Mucosa of rectum (tissue), 2 donors: ENCODE data around the gene IRF7.

Experiments used
- H3K27ac ChIP-seq, 2 donors: one replicate each; pipeline ENCODE4 v1.7.0; 2013; ENCODE audit warnings: inconsistent platforms in 2 of 2, low read depth in 2 of 2, low read length in 2 of 2
- H3K27me3 ChIP-seq, 2 donors: one replicate each; pipeline ENCODE4 v1.7.0; 2013; ENCODE audit warnings: low read length in 2 of 2; ENCODE audit not compliant: control insufficient read depth in 2 of 2, insufficient read depth in 2 of 2
- H3K36me3 ChIP-seq, 2 donors: one replicate each; pipeline ENCODE4 v1.7.0; 2013; ENCODE audit warnings: low read length in 2 of 2; ENCODE audit not compliant: control insufficient read depth in 2 of 2, insufficient read depth in 2 of 2
- H3K4me1 ChIP-seq, 2 donors: one replicate each; pipeline ENCODE4 v1.7.0; 2013; ENCODE audit warnings: low read length in 2 of 2, mild to moderate bottlenecking in 1 of 2; ENCODE audit not compliant: control insufficient read depth in 2 of 2, insufficient read depth in 2 of 2
- H3K4me3 ChIP-seq, 2 donors: one replicate each; pipeline ENCODE4 v1.7.0; 2013; ENCODE audit warnings: low read length in 2 of 2
- H3K9ac ChIP-seq, 2 donors: one replicate each; pipeline ENCODE4 v1.7.0; 2013; ENCODE audit warnings: low read length in 2 of 2, low read depth in 1 of 2, mild to moderate bottlenecking in 1 of 2
- H3K9me3 ChIP-seq, 2 donors: one replicate each; pipeline ENCODE4 v1.7.0; 2013; ENCODE audit warnings: low read length in 2 of 2; ENCODE audit not compliant: control insufficient read depth in 2 of 2
- donor health status: healthy.
- donor health status: Normal muscosa, but diverticular disease.

Gene IRF7

DNA sequence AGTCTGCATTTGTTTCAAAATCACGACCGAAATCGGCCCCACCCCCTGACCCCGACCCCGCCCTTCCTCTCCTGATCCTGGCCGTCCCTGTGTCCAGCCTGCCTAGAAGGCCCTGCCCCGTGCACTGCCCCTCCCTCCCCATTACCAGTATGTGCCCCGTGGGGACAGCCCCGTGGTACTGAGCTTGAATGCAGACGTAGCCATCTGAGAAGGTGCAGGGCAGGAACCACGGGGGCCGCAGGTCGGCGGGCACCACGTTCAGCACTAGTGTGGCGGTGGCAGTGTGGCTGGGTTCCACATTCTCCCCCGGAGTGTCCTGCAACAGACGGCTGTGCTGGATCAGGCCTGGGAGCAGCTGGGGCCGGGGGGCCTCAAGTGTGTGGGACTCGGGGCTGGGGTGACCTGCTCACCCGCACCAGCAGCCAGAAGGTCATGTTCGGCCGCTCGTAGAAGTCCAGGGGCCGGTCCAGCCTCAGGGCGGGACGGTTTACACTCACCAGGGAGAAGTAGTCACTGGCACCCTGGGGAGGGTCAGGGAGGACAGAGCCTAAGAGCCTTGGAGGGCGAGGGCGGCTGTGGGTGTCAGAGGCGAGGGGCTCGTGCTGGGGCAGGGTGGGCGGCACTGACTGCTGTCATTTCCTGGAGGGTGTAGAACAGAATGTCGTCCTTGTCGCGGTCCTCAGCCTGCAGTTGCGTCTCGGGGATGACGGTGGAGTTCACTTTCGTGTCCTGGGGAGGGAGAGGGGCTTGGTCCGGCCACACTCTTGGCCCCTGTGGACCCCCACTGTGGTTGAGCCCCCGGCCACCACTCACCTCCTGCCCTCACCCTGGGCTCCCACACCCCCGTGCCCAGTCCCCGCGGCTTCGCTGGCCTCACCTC lies 5.4 kb upstream of the IRF7 start:
- peaks cover 11 to 15% of the 10 kb centered on the region in 2 donors for H3K4me1 ChIP-seq
- peaks cover 0 to 4% of the 10 kb centered on the region in 2 donors for H3K27me3 ChIP-seq
- H3K27ac ChIP-seq = no peak overlapping the region
- H3K9ac ChIP-seq = no peak overlapping the region
- no peak overlapping the region for H3K4me3 ChIP-seq
- no peaks in the 10 kb centered on the region for H3K9me3 ChIP-seq
- peaks cover 5 to 7% of the 10 kb centered on the region in 2 donors for H3K36me3 ChIP-seq

DNA sequence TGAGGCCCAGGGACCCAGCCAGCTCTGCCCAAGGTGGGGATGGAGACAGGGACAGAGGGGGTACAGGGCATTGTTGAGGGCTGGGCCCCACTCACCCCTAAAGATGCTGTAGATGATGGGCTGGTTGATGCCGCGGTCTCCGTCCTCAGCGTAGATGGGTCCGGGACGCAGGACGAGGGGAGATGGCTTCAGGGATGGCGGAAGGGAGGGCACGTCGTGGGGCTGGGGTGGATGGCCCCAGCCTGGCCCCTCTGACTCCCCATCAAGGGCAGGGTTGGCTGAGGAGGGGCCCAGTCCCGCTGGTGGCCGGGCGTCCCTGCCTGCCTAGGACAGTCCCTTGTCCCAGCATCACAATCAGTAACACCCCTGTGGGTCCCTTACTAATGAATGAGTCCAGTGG lies 4.5 kb upstream of the IRF7 start:
- H3K27me3 ChIP-seq = peaks cover 0 to 1% of the 10 kb centered on the region in 2 donors
- H3K9ac ChIP-seq = no peak overlapping the region
- H3K36me3 ChIP-seq = peaks cover 5 to 7% of the 10 kb centered on the region in 2 donors
- no peak overlapping the region for H3K4me3 ChIP-seq
- no peaks in the 10 kb centered on the region for H3K9me3 ChIP-seq
- H3K27ac ChIP-seq = no peak overlapping the region
- H3K4me1 ChIP-seq = peaks cover 10 to 13% of the 10 kb centered on the region in 2 donors

DNA sequence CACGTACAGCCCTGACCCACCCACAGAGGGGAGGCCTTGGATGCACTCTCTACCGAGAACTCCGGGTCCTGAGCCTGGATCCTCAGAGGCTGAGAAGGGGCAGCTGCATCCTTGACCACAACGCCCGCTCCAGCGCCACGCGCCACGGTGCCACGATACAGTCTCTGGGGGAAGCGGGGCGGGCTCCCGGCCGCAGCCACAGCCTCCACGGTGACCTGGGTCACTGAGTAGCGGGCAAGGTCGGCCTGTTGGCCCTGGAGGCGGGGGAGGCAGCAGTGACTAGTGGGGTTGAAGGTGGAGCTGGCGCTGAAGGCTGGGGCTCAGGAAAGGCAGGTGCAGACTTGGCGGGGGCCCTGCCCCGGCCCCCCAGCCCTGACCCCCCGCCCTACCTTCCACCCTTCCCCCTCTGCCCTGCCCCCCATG lies 3.9 kb upstream of the IRF7 start:
- peaks cover 16 to 17% of the 10 kb centered on the region in 2 donors for H3K4me1 ChIP-seq
- H3K27me3 ChIP-seq = peaks cover 0 to 1% of the 10 kb centered on the region in 2 donors
- H3K4me3 ChIP-seq = no peak overlapping the region
- no peaks in the 10 kb centered on the region for H3K9me3 ChIP-seq
- peaks cover 5 to 7% of the 10 kb centered on the region in 2 donors for H3K36me3 ChIP-seq
- H3K9ac ChIP-seq = no peak overlapping the region
- no peak overlapping the region for H3K27ac ChIP-seq

DNA sequence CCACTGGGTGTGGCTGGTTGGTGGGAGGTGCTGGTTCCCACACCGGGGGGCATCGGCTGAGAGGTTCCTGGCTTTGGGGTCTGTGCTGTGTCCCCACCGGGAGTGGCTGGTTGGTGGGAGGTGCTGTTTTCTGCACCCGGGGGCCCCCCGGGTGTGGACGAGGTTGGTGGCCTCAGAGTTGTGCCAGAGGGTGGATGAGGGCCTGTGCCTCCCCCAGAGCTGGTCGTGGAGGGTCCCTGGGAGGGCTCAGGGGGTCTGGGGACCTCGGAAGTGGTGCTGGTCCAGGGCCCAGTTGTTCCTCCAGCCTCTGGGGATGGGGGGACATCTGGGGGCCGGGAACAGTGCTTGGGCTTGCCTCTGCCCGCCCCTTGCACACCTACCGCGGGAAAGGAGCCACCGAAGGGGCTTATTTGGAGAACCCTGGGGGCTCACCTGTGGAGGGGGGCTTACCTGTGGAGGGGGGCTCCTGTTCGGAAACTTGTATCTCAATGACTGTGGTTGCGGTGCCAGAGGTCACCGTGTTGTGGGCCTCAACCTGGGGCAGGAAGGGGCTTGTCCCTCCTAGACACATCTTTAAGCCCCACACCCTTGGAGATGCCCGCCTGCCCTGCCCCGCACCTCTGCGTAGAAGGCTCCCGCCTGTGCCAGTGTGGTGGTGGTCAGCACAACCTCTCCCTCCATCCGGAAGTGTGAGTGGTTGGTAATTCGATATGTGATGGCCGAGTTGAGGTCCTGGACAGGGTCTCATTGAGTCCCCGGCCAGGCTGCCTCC lies 3.3 kb upstream of the IRF7 start:
- no peak overlapping the region for H3K4me3 ChIP-seq
- peaks cover 19 to 22% of the 10 kb centered on the region in 2 donors for H3K4me1 ChIP-seq
- no peaks in the 10 kb centered on the region for H3K9me3 ChIP-seq
- no peak overlapping the region for H3K27ac ChIP-seq
- H3K9ac ChIP-seq = no peak overlapping the region
- peaks cover 0 to 1% of the 10 kb centered on the region in 2 donors for H3K27me3 ChIP-seq
- H3K36me3 ChIP-seq = peaks cover 5 to 7% of the 10 kb centered on the region in 2 donors

DNA sequence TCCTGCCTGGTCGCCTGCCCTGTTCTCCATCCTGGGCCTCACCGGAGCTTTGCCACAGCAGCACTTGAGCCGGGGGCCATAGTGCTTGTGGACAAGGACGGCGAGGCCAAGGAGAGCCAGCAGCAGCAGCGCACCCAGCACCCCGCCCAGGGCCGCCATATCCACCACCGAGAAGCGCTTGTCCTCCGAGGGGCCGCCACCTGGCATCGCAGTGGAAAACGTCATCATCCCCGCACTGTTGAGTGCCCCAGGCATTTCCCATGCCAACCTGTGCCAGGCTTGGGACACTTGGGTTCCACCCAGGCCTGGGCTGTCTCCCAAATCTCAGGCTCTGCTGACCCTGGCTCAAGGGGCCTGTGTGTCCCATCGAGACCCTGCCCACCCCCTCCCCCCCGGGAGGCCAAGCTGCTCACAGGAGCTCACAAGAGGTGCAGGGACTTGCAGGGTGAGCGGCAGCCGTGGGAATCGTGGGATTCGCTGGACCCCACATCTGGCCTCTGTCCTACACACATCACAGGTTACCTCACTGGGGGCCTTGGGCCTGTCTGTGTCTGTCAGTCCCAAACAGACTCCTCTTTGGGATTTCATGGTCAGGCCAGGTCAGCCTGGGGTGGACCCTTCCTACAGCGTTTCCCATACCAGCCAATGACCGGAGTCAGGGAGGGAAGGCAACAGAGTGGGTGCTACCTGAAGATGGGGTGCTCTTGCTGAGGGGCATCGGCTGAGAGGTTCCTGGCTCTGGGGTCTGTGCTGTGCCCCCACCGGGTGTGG lies 2.3 kb upstream of the IRF7 start:
- H3K36me3 ChIP-seq = peaks cover 5 to 9% of the 10 kb centered on the region in 2 donors
- H3K27ac ChIP-seq = no peak overlapping the region
- peaks cover 23 to 28% of the 10 kb centered on the region in 2 donors for H3K4me1 ChIP-seq

DNA sequence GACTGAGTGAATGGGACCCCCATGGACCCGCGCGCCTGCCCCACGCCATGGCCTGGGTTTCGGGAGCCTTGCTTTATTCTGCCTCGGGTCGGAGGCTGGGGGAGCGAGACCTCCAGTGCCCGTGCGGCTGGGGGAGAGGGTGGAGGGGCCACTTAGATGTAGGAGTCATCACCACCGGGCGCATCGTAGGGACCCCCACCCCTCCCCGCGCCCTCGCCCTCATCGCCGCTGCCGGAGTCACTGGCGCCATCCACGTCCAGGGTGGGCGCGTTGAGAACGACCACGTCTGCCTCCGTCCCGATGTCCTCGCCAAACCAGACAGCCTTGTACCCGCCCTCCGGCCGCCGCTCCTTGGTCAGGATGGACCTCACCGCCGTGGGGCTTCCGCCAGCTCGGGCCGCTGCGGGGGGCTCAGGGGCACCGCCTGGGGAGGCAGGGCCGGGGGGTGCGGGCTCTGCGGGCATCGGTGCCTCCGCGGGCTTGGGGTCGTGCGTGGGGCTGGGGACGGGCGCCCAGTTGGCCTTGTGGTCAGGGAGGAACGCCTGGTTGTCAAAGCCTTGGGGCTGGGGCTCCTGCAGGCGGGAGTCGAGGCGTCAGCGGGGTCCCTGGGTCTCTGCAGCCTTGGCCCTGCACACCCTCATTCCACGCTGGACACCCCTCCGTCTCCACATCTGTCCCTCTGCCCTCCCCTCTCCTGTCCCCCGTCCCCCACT lies 1.6 kb upstream of the IRF7 start:
- H3K27me3 ChIP-seq = no peaks in the 10 kb centered on the region
- no peak overlapping the region for H3K4me3 ChIP-seq
- no peak overlapping the region for H3K27ac ChIP-seq
- no peak overlapping the region for H3K9ac ChIP-seq
- no peaks in the 10 kb centered on the region for H3K9me3 ChIP-seq
- H3K4me1 ChIP-seq = peaks cover 31 to 35% of the 10 kb centered on the region in 2 donors
- H3K36me3 ChIP-seq = peaks cover 10 to 16% of the 10 kb centered on the region in 2 donors

More for the DNA sequence above, 2.3 kb upstream of the IRF7 start:
- no peaks in the 10 kb centered on the region for H3K9me3 ChIP-seq
- no peak overlapping the region for H3K9ac ChIP-seq
- no peak overlapping the region for H3K4me3 ChIP-seq
- no peaks in the 10 kb centered on the region for H3K27me3 ChIP-seq

DNA sequence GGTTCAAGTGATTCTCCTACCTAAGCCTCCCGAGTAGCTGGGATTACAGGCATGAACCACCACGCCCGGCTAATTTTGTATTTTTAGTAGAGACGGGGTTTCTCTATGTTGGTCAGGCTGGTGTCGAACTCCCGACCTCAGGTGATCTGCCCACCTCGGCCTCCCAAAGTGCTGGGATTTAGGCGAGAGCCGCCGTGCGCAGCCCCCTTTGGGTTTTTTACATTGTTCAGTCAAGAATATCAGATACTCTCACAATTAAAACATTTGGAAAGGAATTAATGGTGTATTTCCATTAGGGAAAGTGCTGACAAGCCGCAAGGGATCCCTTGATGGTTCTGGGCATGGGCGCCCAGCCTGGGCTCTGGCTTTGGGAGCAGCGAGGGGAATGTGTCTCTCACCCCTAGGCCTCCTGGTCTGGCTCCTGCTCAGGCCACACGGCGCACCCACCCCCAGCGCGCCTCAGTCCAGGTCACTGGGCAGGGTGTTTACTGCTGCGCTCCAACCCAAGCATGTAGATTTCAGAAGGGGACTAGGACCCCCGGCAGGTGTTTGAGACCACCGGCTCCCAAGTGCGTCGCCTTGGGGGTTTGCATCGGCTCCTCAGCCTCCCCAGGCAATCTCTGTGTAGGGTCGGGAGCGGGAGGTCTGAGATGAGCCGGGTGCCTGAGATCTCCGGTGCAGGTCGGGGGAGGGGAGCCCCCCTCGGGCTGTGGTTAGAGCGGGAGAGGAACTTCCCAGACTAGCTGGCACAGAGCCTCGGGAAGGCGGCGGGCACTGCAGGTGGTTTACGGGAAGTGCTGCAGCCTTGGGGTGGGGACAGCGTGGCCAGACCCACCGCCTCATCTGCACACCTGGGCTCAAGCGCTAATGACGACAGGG lies 809 bp upstream of the IRF7 start:
- no peaks in the 10 kb centered on the region for H3K27me3 ChIP-seq
- H3K4me3 ChIP-seq = peak overlapping the region; percentile 80 to 88
- peaks cover 35 to 37% of the 10 kb centered on the region in 2 donors for H3K4me1 ChIP-seq
- peak overlapping the region; percentile 98 to 99 for H3K27ac ChIP-seq
- no peaks in the 10 kb centered on the region for H3K9me3 ChIP-seq
- peak overlapping the region in 1 of 2 donors; percentile 95 for H3K9ac ChIP-seq
- H3K36me3 ChIP-seq = peaks cover 17 to 23% of the 10 kb centered on the region in 2 donors

DNA sequence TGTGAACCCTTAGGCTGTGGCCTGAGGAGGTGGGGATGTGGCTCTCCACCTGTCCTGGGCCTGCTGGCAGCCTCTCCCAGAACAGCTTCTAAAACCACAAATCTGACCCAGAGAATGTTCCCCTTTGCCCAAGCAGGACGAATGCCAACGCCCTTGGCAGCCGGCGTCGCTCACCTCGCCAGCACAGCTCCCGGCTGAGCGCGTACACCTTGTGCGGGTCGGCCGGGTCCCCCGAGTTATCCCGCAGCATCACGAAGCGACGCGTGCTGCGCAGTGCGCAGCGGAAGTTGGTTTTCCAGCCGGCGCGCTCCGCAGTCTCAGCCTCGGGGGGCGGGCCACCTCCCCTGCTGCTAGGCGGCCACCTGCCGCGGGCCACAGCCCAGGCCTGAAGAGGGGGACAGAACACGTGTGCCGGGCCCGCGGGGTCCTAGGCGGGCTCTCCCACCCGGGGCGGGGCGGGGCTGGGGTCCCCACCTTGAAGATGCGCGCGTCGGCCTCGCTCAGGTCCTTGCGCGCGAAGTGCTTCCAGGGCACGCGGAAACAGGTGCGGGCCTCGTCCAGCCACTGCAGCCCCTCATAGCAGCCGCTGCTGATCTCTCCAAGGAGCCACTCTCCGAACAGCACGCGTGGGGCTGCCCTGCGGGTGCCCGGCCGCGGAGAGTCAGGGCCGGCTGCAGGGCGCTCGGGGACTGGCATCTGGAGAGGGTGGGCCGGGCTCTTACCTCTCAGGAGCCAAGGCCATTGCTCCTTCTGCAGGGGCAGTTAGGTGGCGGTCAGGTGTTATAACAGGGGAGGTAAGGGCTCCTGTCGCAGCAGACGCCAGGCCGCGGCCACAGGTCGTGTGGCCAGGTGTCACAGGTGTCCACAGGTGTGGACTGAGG lies 887 bp downstream of the IRF7 start:
- H3K9me3 ChIP-seq = no peaks in the 10 kb centered on the region
- peaks cover 29 to 36% of the 10 kb centered on the region in 2 donors for H3K36me3 ChIP-seq
- H3K4me1 ChIP-seq = peaks cover 39 to 42% of the 10 kb centered on the region in 2 donors
- peak overlapping the region; percentile 80 to 88 for H3K4me3 ChIP-seq
- H3K27me3 ChIP-seq = no peaks in the 10 kb centered on the region
- H3K9ac ChIP-seq = peak overlapping the region; percentile 88 to 95
- peak overlapping the region; percentile 98 to 99 for H3K27ac ChIP-seq
